HEK293 (cell line): Measurements from ENCODE around the gene RING1.

Experiments
- BCL11A ChIP-seq: fragments of 450-650 bp; formaldehyde crosslinking; IDR thresholded peaks from 2 replicates; pipeline ENCODE4 v1.5.1; 2016; ENCODE audit warnings: low read depth, missing biosample characterization, missing genetic modification characterization
- PRDM1 ChIP-seq: fragments of 450-650 bp; formaldehyde crosslinking; IDR thresholded peaks from 2 replicates; pipeline ENCODE4; 2016; ENCODE audit warnings: missing biosample characterization, missing genetic modification characterization
- SP3 ChIP-seq: fragments of 450-650 bp; formaldehyde crosslinking; IDR thresholded peaks from 2 replicates; pipeline ENCODE4 v1.5.1; 2016; ENCODE audit warnings: missing biosample characterization, missing genetic modification characterization
- TCF7L2 ChIP-seq: IDR thresholded peaks from 2 replicates; pipeline ENCODE4 v1.6.1; 2011; ENCODE audit warnings: low read depth, mild to moderate bottlenecking, inconsistent platforms, low read length, moderate library complexity, borderline replicate concordance
- ZNF140 ChIP-seq: fragments of 450-650 bp; formaldehyde crosslinking; IDR thresholded peaks from 2 replicates; pipeline ENCODE4 v1.5.1; 2016; ENCODE audit warnings: missing biosample characterization, missing genetic modification characterization
- ZNF24 ChIP-seq: fragments of 450-650 bp; formaldehyde crosslinking; IDR thresholded peaks from 2 replicates; pipeline ENCODE4 v1.5.1; 2016; ENCODE audit warnings: missing biosample characterization, missing genetic modification characterization
- ZNF324 ChIP-seq: fragments of 450-650 bp; formaldehyde crosslinking; IDR thresholded peaks from 2 replicates; pipeline ENCODE4 v1.5.1; 2016; ENCODE audit warnings: missing biosample characterization, missing genetic modification characterization
- ZNF426 ChIP-seq: fragments of 450-650 bp; formaldehyde crosslinking; IDR thresholded peaks from 2 replicates; pipeline ENCODE4 v1.5.1; 2017; ENCODE audit warnings: missing biosample characterization, missing genetic modification characterization, mild to moderate bottlenecking, inconsistent platforms, moderate library complexity
- ZNF530 ChIP-seq: fragments of 450-650 bp; formaldehyde crosslinking; IDR thresholded peaks from 2 replicates; pipeline ENCODE4 v1.5.1; 2016; ENCODE audit warnings: low read depth, missing biosample characterization, missing genetic modification characterization
- ZNF560 ChIP-seq: fragments of 450-650 bp; formaldehyde crosslinking; IDR thresholded peaks from 2 replicates; pipeline ENCODE4 v1.5.1; 2017; ENCODE audit warnings: missing biosample characterization, missing genetic modification characterization, borderline replicate concordance
- ZSCAN16 ChIP-seq: fragments of 450-650 bp; formaldehyde crosslinking; IDR thresholded peaks from 2 replicates; pipeline ENCODE4 v1.5.1; 2016; ENCODE audit warnings: missing biosample characterization, missing genetic modification characterization
- TF ChIP-seq, protein P1 (sequence below): fragments of 450-650 bp; formaldehyde crosslinking; IDR thresholded peaks from 2 replicates; pipeline ENCODE4 v1.5.1; 2016; ENCODE audit warnings: missing biosample characterization, missing genetic modification characterization
- TF ChIP-seq, protein P2 (sequence below): fragments of 450-650 bp; formaldehyde crosslinking; IDR thresholded peaks from 2 replicates; pipeline ENCODE4 v1.5.1; 2016; ENCODE audit warnings: missing biosample characterization, missing genetic modification characterization
- TF ChIP-seq, protein P3 (sequence below): fragments of 450-650 bp; formaldehyde crosslinking; IDR thresholded peaks from 2 replicates; pipeline ENCODE4 v1.5.1; 2016; ENCODE audit warnings: missing biosample characterization, missing genetic modification characterization

DNA sequence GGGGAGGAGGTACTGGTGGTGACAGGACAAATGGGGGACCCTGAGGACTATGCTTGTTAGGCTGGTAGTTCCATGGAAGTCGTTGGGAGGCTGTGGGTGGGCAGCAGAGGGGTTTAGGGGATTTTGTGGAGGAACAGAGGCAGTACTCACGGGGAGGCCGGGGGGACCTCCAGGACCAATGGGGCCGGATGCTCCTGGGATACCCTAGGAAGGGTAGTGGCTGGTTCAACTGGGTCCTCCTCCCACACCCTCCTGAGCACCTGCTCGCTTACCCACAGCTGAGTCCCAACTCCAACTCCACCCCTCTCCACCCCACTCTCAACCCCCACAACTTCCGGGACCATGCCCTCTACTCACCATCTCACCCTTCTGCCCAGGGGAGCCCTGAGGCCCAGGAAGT is 41.9 kb upstream of the RING1 start:
- no peak for TF ChIP-seq SP3 (tag by site-specific recombination)
- TF ChIP-seq, protein P1, sequence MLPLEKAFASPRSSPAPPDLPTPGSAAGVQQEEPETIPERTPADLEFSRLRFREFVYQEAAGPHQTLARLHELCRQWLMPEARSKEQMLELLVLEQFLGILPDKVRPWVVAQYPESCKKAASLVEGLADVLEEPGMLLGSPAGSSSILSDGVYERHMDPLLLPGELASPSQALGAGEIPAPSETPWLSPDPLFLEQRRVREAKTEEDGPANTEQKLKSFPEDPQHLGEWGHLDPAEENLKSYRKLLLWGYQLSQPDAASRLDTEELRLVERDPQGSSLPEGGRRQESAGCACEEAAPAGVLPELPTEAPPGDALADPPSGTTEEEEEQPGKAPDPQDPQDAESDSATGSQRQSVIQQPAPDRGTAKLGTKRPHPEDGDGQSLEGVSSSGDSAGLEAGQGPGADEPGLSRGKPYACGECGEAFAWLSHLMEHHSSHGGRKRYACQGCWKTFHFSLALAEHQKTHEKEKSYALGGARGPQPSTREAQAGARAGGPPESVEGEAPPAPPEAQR = no peak
- TF ChIP-seq, protein P2, sequence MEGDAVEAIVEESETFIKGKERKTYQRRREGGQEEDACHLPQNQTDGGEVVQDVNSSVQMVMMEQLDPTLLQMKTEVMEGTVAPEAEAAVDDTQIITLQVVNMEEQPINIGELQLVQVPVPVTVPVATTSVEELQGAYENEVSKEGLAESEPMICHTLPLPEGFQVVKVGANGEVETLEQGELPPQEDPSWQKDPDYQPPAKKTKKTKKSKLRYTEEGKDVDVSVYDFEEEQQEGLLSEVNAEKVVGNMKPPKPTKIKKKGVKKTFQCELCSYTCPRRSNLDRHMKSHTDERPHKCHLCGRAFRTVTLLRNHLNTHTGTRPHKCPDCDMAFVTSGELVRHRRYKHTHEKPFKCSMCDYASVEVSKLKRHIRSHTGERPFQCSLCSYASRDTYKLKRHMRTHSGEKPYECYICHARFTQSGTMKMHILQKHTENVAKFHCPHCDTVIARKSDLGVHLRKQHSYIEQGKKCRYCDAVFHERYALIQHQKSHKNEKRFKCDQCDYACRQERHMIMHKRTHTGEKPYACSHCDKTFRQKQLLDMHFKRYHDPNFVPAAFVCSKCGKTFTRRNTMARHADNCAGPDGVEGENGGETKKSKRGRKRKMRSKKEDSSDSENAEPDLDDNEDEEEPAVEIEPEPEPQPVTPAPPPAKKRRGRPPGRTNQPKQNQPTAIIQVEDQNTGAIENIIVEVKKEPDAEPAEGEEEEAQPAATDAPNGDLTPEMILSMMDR (tag by site-specific recombination) = no peak
- TF ChIP-seq ZSCAN16 (tag by site-specific recombination) = no peak
- no peak for TF ChIP-seq BCL11A (tag by site-specific recombination)
- no peak for TF ChIP-seq ZNF426 (tag by site-specific recombination)
- TF ChIP-seq ZNF324 (tag by site-specific recombination) = no peak
- TF ChIP-seq, protein P3, sequence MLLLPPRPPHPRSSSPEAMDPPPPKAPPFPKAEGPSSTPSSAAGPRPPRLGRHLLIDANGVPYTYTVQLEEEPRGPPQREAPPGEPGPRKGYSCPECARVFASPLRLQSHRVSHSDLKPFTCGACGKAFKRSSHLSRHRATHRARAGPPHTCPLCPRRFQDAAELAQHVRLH (tag by site-specific recombination) = no peak
- TF ChIP-seq ZNF530 (tag by site-specific recombination) = no peak
- no peak for TF ChIP-seq TCF7L2
- no peak for TF ChIP-seq ZNF560
- TF ChIP-seq ZNF140 (tag by site-specific recombination) = no peak
- no peak for TF ChIP-seq ZNF24 (tag by site-specific recombination)
- no peak for TF ChIP-seq PRDM1 (tag by site-specific recombination)
